Fibroblast of lung (primary cell): ENCODE measurements around the gene RBMS1.

Source experiments
- CTCF ChIP-seq, 2 donors: IDR thresholded peaks in 1 of 2; conservative IDR thresholded peaks in 1 of 2; 1 replicate in 1 of 2; 2 replicates in 1 of 2; pipeline ENCODE4 v1.5.1; 2011 to 2012; ENCODE audit warnings: low read length in 2 of 2, control low read depth in 1 of 2, inconsistent platforms in 1 of 2, low read depth in 1 of 2, mild to moderate bottlenecking in 1 of 2
- EZH2 ChIP-seq: IDR thresholded peaks from 2 replicates; pipeline ENCODE4 v1.5.1; 2012; ENCODE audit warnings: low read length, control low read depth, mild to moderate bottlenecking; ENCODE audit errors: missing control alignments

- TF ChIP-seq CTCF (conservative IDR thresholded peaks at IDR 0.05 in 1 of 2, IDR thresholded peaks at IDR 0.05 in 1 of 2; ENCODE audit: low read depth in 1 of 2, low read length in 2 of 2) = no peak
- no peak for TF ChIP-seq EZH2
Measured at GRCh38 chr2:160465406-160465805, 28.2 kb downstream of the RBMS1 start.
